Measurements from ENCODE around the gene PTPRN2. TPM values are rescaled to one million over a fixed set of nuclear protein-coding genes. Genes with fewer than 3 reads are reported as not detected.
"Not testable (repeated sequence)": the region's sequence is repeated elsewhere in the genome, so short reads cannot be mapped to it uniquely, and the experiment has no call there.

Gene PTPRN2
- total and polyA plus RNA-seq, 7 donors: 0.47 to 0.82 (median 0.51) TPM

DNA sequence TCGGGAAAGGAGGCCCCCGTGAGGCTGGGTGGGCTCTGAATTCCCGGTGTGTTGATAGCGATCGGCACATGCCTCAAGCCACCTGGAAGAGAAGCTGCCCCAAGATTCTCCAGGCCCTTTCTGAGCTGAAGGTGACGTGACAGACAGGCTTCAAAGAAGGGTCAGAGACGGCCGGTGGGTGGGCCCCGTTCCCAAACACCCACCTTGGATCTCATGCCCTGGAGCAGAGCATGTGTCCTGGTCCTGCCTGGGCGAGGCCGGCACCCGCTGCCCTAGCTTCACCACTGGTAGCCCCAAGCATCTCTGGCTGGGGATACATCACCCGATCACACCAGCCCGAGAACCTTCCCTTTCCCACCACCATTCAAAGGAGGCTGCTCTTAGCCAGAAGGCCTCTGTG, 851.8 kb downstream of the PTPRN2 start:
- Histone ChIP-seq H3K4me3 (no peak overlapping the region), H3K27ac (no peak overlapping the region), H3K4me1 (no peaks in the 10 kb centered on the region), H3K9me3 (no peaks in the 10 kb centered on the region), H3K36me3 (ENCODE audit: insufficient read depth in 1 of 2, low read depth in 1 of 2) (no peaks in the 10 kb centered on the region), H3K27me3 (ENCODE audit: insufficient read depth in 3 of 3, low read length in 2 of 3) (peaks cover 0 to 5% (median 0%) of the 10 kb centered on the region in 3 donors)
- intact Hi-C loops (cut with DNase I): no loop called here
- 94 to 96% (median 95%) methylated on average over 12 to 14 of the region's 14 CpGs for WGBS, 3 donors
- TF ChIP-seq, protein P1, sequence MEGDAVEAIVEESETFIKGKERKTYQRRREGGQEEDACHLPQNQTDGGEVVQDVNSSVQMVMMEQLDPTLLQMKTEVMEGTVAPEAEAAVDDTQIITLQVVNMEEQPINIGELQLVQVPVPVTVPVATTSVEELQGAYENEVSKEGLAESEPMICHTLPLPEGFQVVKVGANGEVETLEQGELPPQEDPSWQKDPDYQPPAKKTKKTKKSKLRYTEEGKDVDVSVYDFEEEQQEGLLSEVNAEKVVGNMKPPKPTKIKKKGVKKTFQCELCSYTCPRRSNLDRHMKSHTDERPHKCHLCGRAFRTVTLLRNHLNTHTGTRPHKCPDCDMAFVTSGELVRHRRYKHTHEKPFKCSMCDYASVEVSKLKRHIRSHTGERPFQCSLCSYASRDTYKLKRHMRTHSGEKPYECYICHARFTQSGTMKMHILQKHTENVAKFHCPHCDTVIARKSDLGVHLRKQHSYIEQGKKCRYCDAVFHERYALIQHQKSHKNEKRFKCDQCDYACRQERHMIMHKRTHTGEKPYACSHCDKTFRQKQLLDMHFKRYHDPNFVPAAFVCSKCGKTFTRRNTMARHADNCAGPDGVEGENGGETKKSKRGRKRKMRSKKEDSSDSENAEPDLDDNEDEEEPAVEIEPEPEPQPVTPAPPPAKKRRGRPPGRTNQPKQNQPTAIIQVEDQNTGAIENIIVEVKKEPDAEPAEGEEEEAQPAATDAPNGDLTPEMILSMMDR (IDR thresholded peaks at IDR 0.05): no peak
- no peak for DNase-seq
- no peak for ATAC-seq

DNA sequence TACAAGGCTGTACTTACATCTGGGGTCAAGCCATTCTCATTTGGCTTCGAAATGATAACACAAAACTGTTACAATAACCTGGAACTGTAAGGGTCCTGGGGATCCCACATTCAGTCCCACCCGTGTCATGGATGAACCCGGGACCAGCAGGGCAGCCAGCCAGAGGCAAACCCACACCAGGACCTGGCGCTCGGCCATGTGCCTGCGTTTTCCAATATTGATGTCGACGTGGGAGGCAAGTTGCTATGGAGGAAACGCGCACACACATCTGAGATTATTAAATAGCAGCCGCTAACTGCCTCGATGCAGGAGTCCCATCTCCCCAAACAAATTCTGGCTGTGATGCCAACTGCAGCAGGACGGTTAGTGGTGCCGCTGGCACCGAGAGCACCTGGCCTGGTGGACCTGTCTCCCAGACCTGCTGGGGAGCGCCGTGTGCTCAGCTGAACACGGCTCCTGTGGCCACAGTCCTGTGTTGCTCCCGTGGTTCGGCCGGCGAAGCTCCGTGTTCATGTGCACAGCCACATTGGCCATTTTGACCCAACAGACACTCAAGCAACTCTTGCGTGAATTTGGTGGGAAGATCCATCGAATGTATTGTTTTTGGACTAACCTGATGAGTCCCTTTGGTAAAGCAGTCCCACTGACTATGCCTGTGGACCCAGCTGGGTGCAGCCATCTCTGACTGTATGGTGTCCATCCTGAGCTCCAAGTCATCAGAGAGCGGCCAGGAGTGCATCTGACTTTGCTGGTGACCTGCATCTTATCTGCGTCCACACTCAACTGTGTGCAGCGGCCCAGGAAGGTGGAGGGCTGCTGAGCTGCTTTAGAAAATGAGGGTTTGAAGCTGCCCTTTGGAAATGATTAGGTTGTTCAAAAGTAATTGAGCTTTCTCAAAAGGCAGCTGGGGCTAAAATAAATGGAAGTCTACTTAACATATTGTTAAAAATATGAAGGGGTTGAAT, 852.7 kb downstream of the PTPRN2 start:
- Histone ChIP-seq H3K27me3 (ENCODE audit: insufficient read depth in 3 of 3, low read length in 2 of 3) (peaks cover 0 to 9% (median 0%) of the 10 kb centered on the region in 3 donors), H3K9me3 (no peaks in the 10 kb centered on the region), H3K36me3 (ENCODE audit: insufficient read depth in 1 of 2, low read depth in 1 of 2) (no peaks in the 10 kb centered on the region), H3K4me1 (no peaks in the 10 kb centered on the region), H3K4me3 (no peak overlapping the region), H3K27ac (no peak overlapping the region)
- WGBS, 3 donors: 79 to 83% (median 81%) methylated on average over 28 of the region's 28 CpGs
- intact Hi-C loops (cut with DNase I): no loop called here
- DNase-seq (no peak), ATAC-seq (no peak)
- TF ChIP-seq, protein P1 (IDR thresholded peaks at IDR 0.05): no peak

DNA sequence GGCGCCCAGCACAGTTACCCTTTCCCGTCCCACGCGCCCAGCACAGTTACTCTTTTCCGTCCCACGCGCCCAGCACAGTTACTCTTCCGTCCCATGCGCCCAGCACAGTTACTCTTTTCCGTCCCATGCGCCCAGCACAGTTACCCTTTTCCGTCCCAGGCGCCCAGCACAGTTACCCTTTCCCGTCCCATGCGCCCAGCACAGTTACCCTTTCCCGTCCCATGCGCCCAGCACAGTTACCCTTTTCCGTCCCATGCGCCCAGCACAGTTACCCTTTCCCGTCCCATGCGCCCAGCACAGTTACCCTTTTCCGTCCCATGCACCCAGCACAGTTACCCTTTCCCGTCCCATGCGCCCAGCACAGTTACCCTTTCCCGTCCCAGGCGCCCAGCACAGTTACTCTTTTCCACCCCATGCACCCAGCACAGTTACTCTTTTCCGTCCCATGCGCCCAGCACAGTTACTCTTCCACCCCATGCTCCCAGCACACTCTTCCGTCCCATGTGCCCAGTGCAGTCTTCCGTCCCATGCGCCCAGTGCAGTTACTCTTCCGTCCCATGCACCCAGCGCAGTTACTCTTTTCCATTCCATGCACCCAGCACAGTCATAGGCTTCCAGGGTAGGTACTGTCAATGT, 853.7 kb downstream of the PTPRN2 start:
- H3K4me1 ChIP-seq; H3K9me3 ChIP-seq; H3K4me3 ChIP-seq; H3K27ac ChIP-seq; DNase-seq; intact Hi-C loops (cut with DNase I); H3K36me3 ChIP-seq (ENCODE audit: insufficient read depth in 1 of 2, low read depth in 1 of 2); ATAC-seq: not testable (repeated sequence)
- 82 to 96% (median 83%) methylated on average over 12 to 33 of the region's 33 CpGs for WGBS, 3 donors
- peaks cover 0 to 16% (median 0%) of the 10 kb centered on the region in 3 donors for H3K27me3 ChIP-seq (ENCODE audit: insufficient read depth in 3 of 3, low read length in 2 of 3)

DNA sequence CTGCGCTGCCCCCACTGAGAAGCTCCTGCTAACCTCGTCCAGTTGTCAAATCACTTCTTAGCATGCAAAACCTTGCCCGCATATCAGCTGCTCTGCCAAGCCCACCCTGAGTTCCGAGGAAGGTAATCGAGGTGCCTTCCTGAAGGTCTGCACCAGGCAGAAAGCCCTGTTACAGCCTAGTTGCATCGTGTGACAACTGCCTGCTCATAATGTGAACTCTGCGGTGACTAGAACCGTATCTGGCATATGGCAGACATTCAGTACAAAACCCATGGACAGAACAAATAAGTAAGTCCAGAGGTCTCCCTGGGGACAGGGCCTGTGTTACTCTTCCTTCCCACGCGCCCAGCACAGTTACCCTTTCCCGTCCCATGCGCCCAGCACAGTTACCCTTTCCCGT, 856.5 kb downstream of the PTPRN2 start:
- Histone ChIP-seq H3K4me3 (no peak overlapping the region), H3K9me3 (no peaks in the 10 kb centered on the region), H3K27me3 (ENCODE audit: insufficient read depth in 3 of 3, low read length in 2 of 3) (peaks cover 0 to 16% (median 0%) of the 10 kb centered on the region in 3 donors), H3K4me1 (no peaks in the 10 kb centered on the region), H3K36me3 (ENCODE audit: insufficient read depth in 1 of 2, low read depth in 1 of 2) (no peaks in the 10 kb centered on the region), H3K27ac (no peak overlapping the region)
- intact Hi-C loops (cut with DNase I): no loop called here
- DNase-seq (no peak), ATAC-seq (no peak)
- TF ChIP-seq, protein P1 (IDR thresholded peaks at IDR 0.05): no peak
- WGBS, 3 donors: 40 to 46% (median 44%) methylated on average over 12 to 13 of the region's 13 CpGs

DNA sequence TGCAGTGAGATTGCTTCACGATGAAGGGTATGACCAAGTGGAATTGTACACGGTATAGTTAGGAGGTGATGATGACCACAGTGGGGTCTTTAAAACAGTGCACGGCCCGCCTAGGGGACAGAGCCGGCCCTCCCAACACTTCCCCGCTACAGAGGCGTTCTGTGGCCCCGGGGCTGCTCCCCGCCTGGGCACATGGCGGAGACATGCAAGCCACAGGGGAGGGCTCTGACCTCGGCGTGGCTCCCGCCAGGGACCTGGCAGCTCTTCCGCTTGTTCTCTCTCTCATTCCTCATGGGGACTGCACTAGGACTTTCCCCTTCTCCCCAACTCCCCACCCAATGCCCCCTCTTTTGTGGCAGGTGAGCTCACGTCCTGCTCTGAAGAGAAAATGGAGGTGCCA, 857.0 kb downstream of the PTPRN2 start:
- Histone ChIP-seq H3K9me3 (no peaks in the 10 kb centered on the region), H3K4me3 (no peak overlapping the region), H3K4me1 (no peaks in the 10 kb centered on the region), H3K27ac (no peak overlapping the region), H3K36me3 (ENCODE audit: insufficient read depth in 1 of 2, low read depth in 1 of 2) (no peaks in the 10 kb centered on the region), H3K27me3 (ENCODE audit: insufficient read depth in 3 of 3, low read length in 2 of 3) (peaks cover 0 to 16% (median 0%) of the 10 kb centered on the region in 3 donors)
- ATAC-seq: no peak
- no peak for DNase-seq
- TF ChIP-seq, protein P1 (IDR thresholded peaks at IDR 0.05): no peak
- intact Hi-C loops (cut with DNase I): no loop called here
- WGBS, 3 donors: 39 to 53% (median 48%) methylated on average over 15 of the region's 15 CpGs

Measured in psoas muscle (tissue), 8 donors.